Stomach (tissue), 4 donors: ENCODE measurements around the gene LHFPL3.

ENCODE experiments used
- POLR2A ChIP-seq, 4 donors: fragments of 450-650 bp; IDR thresholded peaks; one replicate each; pipeline ENCODE4 v1.6.1; 2016; ENCODE audit warnings: antibody characterized with exemption in 4 of 4, control low read depth in 2 of 4, mild to moderate bottlenecking in 1 of 4, moderate library complexity in 1 of 4
- TF ChIP-seq, protein P1 (sequence below), 7 experiments: fragments of 450-650 bp in 4 of 7; fragments of 200-600 bp in 3 of 7; sonication (generic) in 3 of 7; IDR thresholded peaks; one replicate each; pipeline ENCODE4 v1.5.1; 2016 to 2019; ENCODE audit warnings: antibody characterized with exemption in 7 of 7, control low read depth in 2 of 7, mild to moderate bottlenecking in 1 of 7

DNA sequence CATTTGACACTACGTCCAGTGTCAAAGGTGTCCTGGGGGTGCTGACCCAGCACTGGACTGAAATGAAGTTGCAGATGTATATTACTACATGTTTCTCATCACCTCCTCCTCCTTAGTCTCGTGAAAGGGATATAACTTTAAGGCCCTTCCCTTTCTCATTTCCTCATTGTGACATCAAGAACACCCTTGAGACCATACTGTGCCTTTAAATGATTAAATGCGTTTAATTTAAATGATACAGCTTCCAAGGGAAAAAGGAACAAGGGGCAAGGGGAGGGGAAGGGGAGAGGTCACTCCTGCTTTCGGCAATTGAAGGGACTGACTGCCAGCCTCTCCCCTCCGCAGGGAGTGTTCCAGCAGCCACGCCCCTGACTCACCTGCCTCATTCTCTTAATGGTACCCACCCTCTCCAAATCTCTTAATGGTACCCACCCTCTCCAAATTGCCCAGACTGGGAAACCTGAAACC is 605.2 kb downstream of the LHFPL3 start:
- TF ChIP-seq, protein P1, sequence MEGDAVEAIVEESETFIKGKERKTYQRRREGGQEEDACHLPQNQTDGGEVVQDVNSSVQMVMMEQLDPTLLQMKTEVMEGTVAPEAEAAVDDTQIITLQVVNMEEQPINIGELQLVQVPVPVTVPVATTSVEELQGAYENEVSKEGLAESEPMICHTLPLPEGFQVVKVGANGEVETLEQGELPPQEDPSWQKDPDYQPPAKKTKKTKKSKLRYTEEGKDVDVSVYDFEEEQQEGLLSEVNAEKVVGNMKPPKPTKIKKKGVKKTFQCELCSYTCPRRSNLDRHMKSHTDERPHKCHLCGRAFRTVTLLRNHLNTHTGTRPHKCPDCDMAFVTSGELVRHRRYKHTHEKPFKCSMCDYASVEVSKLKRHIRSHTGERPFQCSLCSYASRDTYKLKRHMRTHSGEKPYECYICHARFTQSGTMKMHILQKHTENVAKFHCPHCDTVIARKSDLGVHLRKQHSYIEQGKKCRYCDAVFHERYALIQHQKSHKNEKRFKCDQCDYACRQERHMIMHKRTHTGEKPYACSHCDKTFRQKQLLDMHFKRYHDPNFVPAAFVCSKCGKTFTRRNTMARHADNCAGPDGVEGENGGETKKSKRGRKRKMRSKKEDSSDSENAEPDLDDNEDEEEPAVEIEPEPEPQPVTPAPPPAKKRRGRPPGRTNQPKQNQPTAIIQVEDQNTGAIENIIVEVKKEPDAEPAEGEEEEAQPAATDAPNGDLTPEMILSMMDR (IDR thresholded peaks at IDR 0.05), result no peak
- TF ChIP-seq POLR2A (IDR thresholded peaks at IDR 0.05), result no peak
